ENCODE measurements around the gene BRSK2.

Gene BRSK2

GRCh38 chr11:1382831-1383607 is 6.7 kb upstream of the BRSK2 start (continued):
- TF ChIP-seq ZNF660 (tag by site-specific recombination; IDR thresholded peaks at IDR 0.05) (no peak), ZFP69B (tag by site-specific recombination; IDR thresholded peaks at IDR 0.05) (no peak), RBAK (tag by site-specific recombination; IDR thresholded peaks at IDR 0.05) (no peak), TCF7L2 (IDR thresholded peaks at IDR 0.05; ENCODE audit: borderline replicate concordance, low read depth, low read length) (no peak), ZNF777 (tag by site-specific recombination; IDR thresholded peaks at IDR 0.05; ENCODE audit: borderline replicate concordance) (peak; percentile 73; the same call in 1 of the 2 replicates), ZFHX2 (tag by site-specific recombination; conservative IDR thresholded peaks at IDR 0.05) (peak; percentile 74), ZNF366 (tag by site-specific recombination; conservative IDR thresholded peaks at IDR 0.05) (no peak), ZBTB10 (tag by site-specific recombination; IDR thresholded peaks at IDR 0.05) (no peak; the same call in 1 of the 2 replicates), ZNF175 (tag by site-specific recombination; IDR thresholded peaks at IDR 0.05) (no peak), ZBTB49 (tag by site-specific recombination; IDR thresholded peaks at IDR 0.05; ENCODE audit: low read depth) (no peak), ZNF776 (tag by site-specific recombination; IDR thresholded peaks at IDR 0.05; ENCODE audit: borderline replicate concordance) (no peak), ZNF843 (tag by site-specific recombination; IDR thresholded peaks at IDR 0.05) (no peak), ZNF561 (tag by site-specific recombination; IDR thresholded peaks at IDR 0.05; ENCODE audit: borderline replicate concordance) (no peak), ZFP3 (tag by site-specific recombination; IDR thresholded peaks at IDR 0.05; ENCODE audit: low read depth) (no peak), ZNF433 (tag by site-specific recombination; IDR thresholded peaks at IDR 0.05; ENCODE audit: low read depth) (no peak), ZNF404 (tag by site-specific recombination; IDR thresholded peaks at IDR 0.05) (no peak), ZNF214 (tag by site-specific recombination; IDR thresholded peaks at IDR 0.05; ENCODE audit: borderline replicate concordance) (no peak), ZNF114 (tag by site-specific recombination; IDR thresholded peaks at IDR 0.05) (no peak), ZNF221 (tag by site-specific recombination; IDR thresholded peaks at IDR 0.05; ENCODE audit: borderline replicate concordance) (no peak), ZNF473 (tag by site-specific recombination; IDR thresholded peaks at IDR 0.05) (no peak), BCL11B (tag by site-specific recombination; IDR thresholded peaks at IDR 0.05; ENCODE audit: low read depth) (no peak), ZNF10 (tag by site-specific recombination; IDR thresholded peaks at IDR 0.05) (0 out of 2 replicates have a peak, but pooled peaks have one; percentile 10), ZNF140 (tag by site-specific recombination; IDR thresholded peaks at IDR 0.05) (no peak), ZNF133 (tag by site-specific recombination; IDR thresholded peaks at IDR 0.05) (no peak)
- TF ChIP-seq, protein P1, sequence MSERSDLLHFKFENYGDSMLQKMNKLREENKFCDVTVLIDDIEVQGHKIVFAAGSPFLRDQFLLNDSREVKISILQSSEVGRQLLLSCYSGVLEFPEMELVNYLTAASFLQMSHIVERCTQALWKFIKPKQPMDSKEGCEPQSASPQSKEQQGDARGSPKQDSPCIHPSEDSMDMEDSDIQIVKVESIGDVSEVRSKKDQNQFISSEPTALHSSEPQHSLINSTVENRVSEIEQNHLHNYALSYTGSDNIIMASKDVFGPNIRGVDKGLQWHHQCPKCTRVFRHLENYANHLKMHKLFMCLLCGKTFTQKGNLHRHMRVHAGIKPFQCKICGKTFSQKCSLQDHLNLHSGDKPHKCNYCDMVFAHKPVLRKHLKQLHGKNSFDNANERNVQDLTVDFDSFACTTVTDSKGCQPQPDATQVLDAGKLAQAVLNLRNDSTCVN (tag by site-specific recombination; optimal IDR thresholded peaks at IDR 0.05): peak; percentile 71
- TF ChIP-seq, protein P2, sequence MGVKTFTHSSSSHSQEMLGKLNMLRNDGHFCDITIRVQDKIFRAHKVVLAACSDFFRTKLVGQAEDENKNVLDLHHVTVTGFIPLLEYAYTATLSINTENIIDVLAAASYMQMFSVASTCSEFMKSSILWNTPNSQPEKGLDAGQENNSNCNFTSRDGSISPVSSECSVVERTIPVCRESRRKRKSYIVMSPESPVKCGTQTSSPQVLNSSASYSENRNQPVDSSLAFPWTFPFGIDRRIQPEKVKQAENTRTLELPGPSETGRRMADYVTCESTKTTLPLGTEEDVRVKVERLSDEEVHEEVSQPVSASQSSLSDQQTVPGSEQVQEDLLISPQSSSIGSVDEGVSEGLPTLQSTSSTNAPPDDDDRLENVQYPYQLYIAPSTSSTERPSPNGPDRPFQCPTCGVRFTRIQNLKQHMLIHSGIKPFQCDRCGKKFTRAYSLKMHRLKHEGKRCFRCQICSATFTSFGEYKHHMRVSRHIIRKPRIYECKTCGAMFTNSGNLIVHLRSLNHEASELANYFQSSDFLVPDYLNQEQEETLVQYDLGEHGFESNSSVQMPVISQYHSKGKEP (tag by site-specific recombination; IDR thresholded peaks at IDR 0.05): no peak
- TF ChIP-seq, protein P3, sequence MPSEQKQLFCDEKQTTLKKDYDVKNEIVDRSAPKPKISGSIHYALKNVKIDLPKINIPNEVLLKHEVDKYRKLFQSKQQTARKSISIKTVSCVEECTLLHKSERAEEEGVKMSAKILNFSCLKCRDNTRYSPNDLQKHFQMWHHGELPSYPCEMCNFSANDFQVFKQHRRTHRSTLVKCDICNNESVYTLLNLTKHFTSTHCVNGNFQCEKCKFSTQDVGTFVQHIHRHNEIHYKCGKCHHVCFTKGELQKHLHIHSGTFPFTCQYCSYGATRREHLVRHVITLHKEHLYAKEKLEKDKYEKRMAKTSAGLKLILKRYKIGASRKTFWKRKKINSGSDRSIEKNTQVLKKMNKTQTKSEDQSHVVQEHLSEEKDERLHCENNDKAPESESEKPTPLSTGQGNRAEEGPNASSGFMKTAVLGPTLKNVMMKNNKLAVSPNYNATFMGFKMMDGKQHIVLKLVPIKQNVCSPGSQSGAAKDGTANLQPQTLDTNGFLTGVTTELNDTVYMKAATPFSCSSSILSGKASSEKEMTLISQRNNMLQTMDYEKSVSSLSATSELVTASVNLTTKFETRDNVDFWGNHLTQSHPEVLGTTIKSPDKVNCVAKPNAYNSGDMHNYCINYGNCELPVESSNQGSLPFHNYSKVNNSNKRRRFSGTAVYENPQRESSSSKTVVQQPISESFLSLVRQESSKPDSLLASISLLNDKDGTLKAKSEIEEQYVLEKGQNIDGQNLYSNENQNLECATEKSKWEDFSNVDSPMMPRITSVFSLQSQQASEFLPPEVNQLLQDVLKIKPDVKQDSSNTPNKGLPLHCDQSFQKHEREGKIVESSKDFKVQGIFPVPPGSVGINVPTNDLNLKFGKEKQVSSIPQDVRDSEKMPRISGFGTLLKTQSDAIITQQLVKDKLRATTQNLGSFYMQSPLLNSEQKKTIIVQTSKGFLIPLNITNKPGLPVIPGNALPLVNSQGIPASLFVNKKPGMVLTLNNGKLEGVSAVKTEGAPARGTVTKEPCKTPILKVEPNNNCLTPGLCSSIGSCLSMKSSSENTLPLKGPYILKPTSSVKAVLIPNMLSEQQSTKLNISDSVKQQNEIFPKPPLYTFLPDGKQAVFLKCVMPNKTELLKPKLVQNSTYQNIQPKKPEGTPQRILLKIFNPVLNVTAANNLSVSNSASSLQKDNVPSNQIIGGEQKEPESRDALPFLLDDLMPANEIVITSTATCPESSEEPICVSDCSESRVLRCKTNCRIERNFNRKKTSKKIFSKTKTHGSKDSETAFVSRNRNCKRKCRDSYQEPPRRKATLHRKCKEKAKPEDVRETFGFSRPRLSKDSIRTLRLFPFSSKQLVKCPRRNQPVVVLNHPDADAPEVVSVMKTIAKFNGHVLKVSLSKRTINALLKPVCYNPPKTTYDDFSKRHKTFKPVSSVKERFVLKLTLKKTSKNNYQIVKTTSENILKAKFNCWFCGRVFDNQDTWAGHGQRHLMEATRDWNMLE (tag by site-specific recombination; conservative IDR thresholded peaks at IDR 0.05; ENCODE audit: low read depth): no peak

Measured in HEK293 (cell line).